Calu3 (cell line): Measurements from ENCODE around the gene ASB2. TPM values are rescaled to one million over a fixed set of nuclear protein-coding genes. Genes with fewer than 3 reads are reported as not detected.

Experiments used
- BruUV-seq: library from RNA; stranded (reverse); fragments of 400-500 nt; replicated peaks from 2 replicates; lab custom pipeline; 2021; lab: Mats Ljungman, UMichigan
- CTCF ChIA-PET: fragments of 300-600 bp; sonication (Branson Sonifier 250); formaldehyde crosslinking; loops from one replicate; lab custom pipeline; 2022; ENCODE audit warnings: antibody characterized with exemption; lab: Charles Lee
- DNase-seq: peaks from one replicate; pipeline ENCODE4 v3.0.0; 2022
- H3K27ac Mint-ChIP-seq: one replicate; pipeline ENCODE4 v1.8.0; 2022; ENCODE audit warnings: mixed read lengths; ENCODE audit not compliant: unreplicated experiment
- H3K27me3 Mint-ChIP-seq: one replicate; pipeline ENCODE4 v1.8.0; 2022; ENCODE audit warnings: mixed read lengths; ENCODE audit not compliant: unreplicated experiment
- H3K36me3 Mint-ChIP-seq: one replicate; pipeline ENCODE4 v1.8.0; 2022; ENCODE audit warnings: mild to moderate bottlenecking, moderate library complexity, mixed read lengths; ENCODE audit not compliant: insufficient read depth, unreplicated experiment
- H3K4me1 Mint-ChIP-seq: one replicate; pipeline ENCODE4 v1.8.0; 2022; ENCODE audit warnings: mild to moderate bottlenecking, low read depth, mixed read lengths; ENCODE audit not compliant: unreplicated experiment
- H3K4me3 Mint-ChIP-seq: one replicate; pipeline ENCODE4 v1.8.0; 2022; ENCODE audit warnings: mild to moderate bottlenecking, low read depth, moderate library complexity, mixed read lengths; ENCODE audit not compliant: unreplicated experiment
- H3K9me3 Mint-ChIP-seq: one replicate; pipeline ENCODE4 v1.8.0; 2022; ENCODE audit warnings: low read depth, mixed read lengths; ENCODE audit not compliant: unreplicated experiment
- CTCF ChIP-seq: fragments of 200-600 bp; IDR thresholded peaks from one replicate; pipeline ENCODE4 v1.8.0; 2022; ENCODE audit warnings: antibody characterized with exemption; ENCODE audit not compliant: unreplicated experiment
- intact Hi-C: fragments of 100-400 bp; cut with micrococcal nuclease; formaldehyde crosslinking; loops from one replicate; pipeline ENCODE4 v1.10.0; 2022; ENCODE audit not compliant: unreplicated experiment
- total RNA-seq: library from RNA; stranded (reverse); gene quantifications from 2 replicates; pipeline ENCODE4 v1.2.3, GENCODE V29; 2022

The ASB2 gene
- total RNA-seq, 1 experiment from 2014 or later, result 0.19 TPM

DNA sequence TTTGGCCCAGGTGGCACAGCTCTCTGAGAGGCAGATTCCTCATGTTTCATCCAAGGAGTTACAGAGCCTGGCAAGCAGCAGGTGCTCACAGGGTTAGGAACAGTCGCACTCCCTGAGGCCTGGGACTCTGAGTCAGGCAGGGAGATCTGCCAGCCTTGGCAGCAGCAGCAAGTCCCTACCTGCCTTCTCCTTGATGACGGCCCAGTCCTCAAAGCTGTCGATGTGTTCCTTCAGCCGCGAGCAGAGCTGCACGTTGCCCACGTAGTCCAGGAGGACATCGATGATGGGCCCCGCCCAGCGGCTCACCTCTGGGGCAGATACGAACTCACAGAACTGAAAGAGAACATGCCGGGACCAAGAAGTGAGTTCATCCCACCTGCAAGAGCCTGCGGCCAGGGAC lies 38.9 kb downstream of the ASB2 start:
- peaks cover 24% of the 10 kb centered on the region for H3K4me1 Mint-ChIP-seq
- CTCF ChIA-PET, result interaction anchor here (0.6 to 2.6 kb wide), 5 partner anchors 12 to 357 kb away, joined by 3 to 13 read pairs (median 3); partner anchors contain the start of gene FAM181A
- peaks cover 23% of the 10 kb centered on the region for H3K27me3 Mint-ChIP-seq
- H3K27ac Mint-ChIP-seq, result no peak overlapping the region
- no peak for TF ChIP-seq CTCF
- no peaks in the 10 kb centered on the region for H3K9me3 Mint-ChIP-seq
- intact Hi-C loops, result loop anchor here (5.0 kb wide), 1 partner anchor 200 kb away; no protein-coding TSS in a partner anchor
- no peak for DNase-seq
- BruUV-seq, result no TSS peak
- no peak overlapping the region for H3K4me3 Mint-ChIP-seq
- H3K36me3 Mint-ChIP-seq, result peaks cover 21% of the 10 kb centered on the region

GRCh38 chr14:93936926-93937325 lies 39.4 kb downstream of the ASB2 start:
- H3K36me3 Mint-ChIP-seq, result peaks cover 21% of the 10 kb centered on the region

DNA sequence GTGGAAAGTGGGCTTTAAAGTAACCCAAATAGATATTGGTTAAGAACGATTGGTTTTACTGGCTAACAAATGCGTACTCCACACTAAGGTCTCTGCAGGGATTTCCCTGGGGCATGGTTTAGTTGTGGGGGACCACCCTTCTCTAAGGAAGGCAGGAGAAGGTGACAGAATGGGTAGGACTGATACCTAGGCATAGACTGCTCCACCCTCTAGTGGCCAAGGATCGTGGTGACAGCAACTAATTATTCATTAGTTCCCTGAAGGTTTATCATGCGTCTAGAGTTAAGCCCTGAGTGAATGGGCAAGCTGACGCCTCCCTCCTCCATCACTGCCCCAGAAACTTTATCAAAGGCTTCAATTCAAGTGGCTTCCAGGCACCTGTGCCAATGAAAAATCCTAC lies 40.1 kb downstream of the ASB2 start:
- peaks cover 15% of the 10 kb centered on the region for H3K36me3 Mint-ChIP-seq
- TF ChIP-seq CTCF, result peak; percentile 52
- intact Hi-C loops, result loop anchor here (5.0 kb wide), 1 partner anchor 201 kb away; no protein-coding TSS in a partner anchor
- H3K9me3 Mint-ChIP-seq, result no peaks in the 10 kb centered on the region
- DNase-seq, result peak; percentile 43
- no peak overlapping the region for H3K4me3 Mint-ChIP-seq
- H3K4me1 Mint-ChIP-seq, result peaks cover 12% of the 10 kb centered on the region
- no peak overlapping the region for H3K27ac Mint-ChIP-seq
- peaks cover 32% of the 10 kb centered on the region for H3K27me3 Mint-ChIP-seq
- BruUV-seq, result no TSS peak
- CTCF ChIA-PET, result interaction anchor here (0.5 to 2.6 kb wide), 6 partner anchors 11 to 193 kb away, joined by 3 to 13 read pairs (median 4); partner anchors contain the start of genes FAM181A and IFI27L2

More at GRCh38 chr14:93936926-93937325, 39.4 kb downstream of the ASB2 start:
- intact Hi-C loops, result loop anchor here (5.0 kb wide), 1 partner anchor 200 kb away; no protein-coding TSS in a partner anchor
- TF ChIP-seq CTCF, result no peak
- Mint-ChIP-seq H3K9me3 (no peaks in the 10 kb centered on the region), H3K4me1 (peaks cover 18% of the 10 kb centered on the region), H3K4me3 (no peak overlapping the region), H3K27ac (no peak overlapping the region), H3K27me3 (peaks cover 29% of the 10 kb centered on the region)
- no TSS peak for BruUV-seq
- CTCF ChIA-PET, result interaction anchor here (0.5 to 2.6 kb wide), 8 partner anchors 11 to 195 kb away, joined by 3 to 13 read pairs (median 3); partner anchors contain the start of genes FAM181A and IFI27L2
- no peak for DNase-seq

GRCh38 chr14:93935213-93935612 lies 41.2 kb downstream of the ASB2 start:
- Mint-ChIP-seq H3K27me3 (peaks cover 32% of the 10 kb centered on the region), H3K4me3 (no peak overlapping the region), H3K4me1 (peaks cover 1% of the 10 kb centered on the region), H3K9me3 (no peaks in the 10 kb centered on the region), H3K27ac (no peak overlapping the region), H3K36me3 (peaks cover 6% of the 10 kb centered on the region)
- intact Hi-C loops, result loop anchor here (5.0 kb wide), 1 partner anchor 202 kb away; no protein-coding TSS in a partner anchor
- BruUV-seq, result no TSS peak
- CTCF ChIA-PET, result interaction anchor here (0.9 to 2.6 kb wide), 2 partner anchors 10 to 201 kb away, joined by 3 to 13 read pairs; partner anchors contain the start of gene FAM181A
- DNase-seq, result no peak
- TF ChIP-seq CTCF, result no peak
